RKO (cell line): ENCODE results near the gene KATNIP.

ENCODE experiments used
- DNase-seq: peaks from one replicate; pipeline ENCODE4 v3.0.0-alpha.2; 2016; ENCODE audit warnings: low spot score

Gene KATNIP

DNA sequence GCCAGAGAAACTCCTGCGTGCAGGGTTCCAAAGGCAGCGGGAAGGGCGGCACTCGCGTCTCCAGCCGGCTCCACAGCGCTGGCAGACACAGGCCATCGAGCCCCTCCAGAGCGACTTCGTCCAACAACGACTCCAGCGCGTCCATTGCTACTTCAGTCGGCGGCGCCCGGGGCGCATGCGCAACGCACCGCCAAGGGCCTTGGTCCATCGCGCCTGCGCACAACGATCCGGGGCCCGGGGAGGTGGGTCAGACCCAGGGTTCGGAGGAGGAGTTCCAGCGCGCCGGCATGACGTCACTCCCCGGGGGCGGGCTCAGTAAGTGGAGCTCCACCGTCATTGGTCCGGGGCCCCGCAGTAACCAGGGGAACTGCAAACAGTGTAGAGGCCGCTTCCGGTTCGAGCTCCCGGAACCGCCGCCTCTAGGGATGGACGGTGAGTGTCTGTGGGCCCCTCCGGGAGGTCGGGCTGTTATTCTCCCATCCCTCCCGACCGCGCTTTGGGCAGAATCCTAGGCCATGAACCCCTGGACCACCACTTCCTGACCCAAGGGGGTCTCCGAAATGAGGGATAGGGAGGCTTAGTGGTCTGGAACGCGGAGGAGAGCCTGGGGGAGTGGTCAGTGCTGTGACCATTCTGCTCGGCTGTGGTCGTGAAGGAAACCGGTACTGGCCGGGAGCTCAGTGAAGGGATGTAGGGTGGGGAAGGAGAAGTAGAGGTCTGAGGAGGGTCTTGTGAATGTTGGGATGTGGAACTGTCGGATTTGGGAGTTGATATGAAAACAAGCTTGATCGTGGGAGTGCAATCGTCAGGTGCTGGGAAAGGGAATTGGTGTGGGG, at the start of gene KATNIP, which contains the start of gene GTF3C1:
Gene KATNIP, plus strand, starts transcription at position 399 of the 836 bp plus-strand sequence. Its CDS starts 27 bp downstream, at position 426.
Gene GTF3C1, minus strand, starts transcription at position 168 of the 836 bp plus-strand sequence. Its CDS starts 23 bp downstream, at position 145.
- DNase-seq, result peak; percentile 99

DNA sequence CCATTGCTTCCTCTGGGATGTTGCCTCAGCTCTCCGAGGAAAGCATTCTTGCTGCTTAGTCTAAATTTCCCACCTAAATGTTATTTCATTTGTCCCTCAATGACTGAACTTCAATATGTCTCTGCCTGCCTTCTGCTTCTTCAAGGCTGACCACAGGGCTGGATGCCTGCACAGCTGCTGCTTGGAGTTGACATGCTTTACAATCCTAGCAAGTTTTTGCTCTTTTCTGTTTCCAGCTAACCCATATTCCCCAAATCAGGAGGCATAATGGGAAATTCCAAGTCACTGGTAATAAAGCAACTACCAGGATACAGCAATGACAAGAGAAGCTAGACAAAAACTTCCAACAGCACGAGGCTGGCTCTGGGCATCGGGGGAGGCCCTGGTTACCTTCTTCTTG, 49.1 kb upstream of the KATNIP start:
- DNase-seq, result no peak

DNA sequence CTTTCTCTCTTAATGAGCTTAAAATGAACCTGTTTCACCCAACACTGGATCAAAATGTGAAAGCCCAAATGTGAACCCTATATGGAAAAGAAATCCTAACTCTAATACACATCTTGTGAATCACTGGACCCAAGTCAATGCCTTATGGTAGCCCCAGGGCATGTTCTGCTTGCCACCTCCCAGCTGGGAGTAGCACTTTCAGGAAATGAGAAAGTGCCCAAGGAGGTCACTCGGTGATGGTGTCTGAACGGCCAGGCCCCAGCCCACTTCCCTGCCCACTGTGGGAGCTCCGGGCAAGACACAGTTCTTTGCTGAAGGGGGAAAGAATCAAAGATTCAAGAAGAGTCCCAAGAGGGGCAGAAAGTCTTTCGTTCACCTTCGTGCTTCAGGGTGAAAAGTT, 46.3 kb upstream of the KATNIP start:
- DNase-seq, result no peak

DNA sequence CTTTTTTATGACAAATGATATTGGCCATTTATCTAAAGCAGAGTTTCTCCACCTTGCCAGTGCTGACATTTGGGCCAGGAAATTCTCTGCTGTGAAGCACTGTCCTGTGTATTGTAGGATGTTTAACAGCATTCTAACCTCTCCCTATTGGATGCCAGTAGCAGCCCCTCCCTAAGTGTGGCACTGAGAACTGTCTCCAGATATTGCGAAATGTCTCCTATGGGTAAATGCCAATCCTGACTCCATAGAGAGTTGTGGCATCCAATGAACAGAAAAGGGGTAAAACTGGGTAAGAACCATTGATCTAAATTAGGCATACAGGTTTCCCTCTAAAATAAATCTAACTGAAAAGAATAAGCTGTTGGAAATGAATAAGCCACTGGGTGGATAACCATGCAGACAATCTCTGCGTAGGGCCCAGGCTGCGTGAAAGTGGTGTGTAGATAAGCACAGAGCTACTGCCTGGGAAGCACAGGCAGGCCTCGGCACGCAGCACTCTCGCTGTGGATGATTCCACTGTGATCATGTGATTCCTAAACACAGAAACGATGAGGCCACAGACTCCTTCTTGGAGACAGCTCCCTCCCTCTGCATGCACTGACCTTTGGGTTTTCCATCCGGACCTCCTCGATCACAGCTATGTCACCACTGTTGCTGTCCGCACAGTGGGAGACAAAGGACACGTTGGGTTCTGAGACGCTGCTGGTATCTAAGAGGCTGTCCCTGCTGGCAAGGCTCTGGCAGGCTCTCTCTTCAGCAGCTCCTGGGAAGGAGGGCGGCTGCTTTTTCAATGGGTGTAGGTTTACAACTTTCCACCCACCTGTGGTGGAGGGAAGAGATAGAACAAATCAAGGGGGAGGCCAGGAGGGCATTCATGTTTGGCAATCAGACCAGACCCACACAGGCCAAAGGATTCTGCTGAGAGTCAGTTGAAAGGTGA, 44.4 kb upstream of the KATNIP start:
- DNase-seq, result no peak

DNA sequence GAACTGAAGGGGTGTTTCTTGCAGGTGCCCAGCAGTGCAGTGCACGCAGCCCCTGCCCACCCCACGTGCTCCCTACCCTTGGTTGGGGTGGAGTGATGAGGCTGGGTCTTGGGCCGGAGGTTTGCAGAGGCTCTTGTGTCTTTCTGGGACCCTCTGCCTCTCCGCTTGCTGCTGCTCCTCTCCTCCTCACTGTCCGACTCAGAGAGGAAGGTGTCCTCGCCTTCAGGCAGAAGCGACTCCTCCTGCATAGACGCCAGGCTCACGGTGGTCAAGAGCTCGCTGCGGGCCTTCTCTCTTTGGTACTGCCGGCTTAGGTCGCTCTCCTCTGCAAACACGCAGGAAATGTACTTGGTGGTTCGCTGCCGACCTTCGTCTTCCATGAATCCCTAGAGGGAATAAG, 43.2 kb upstream of the KATNIP start:
- DNase-seq, result no peak

DNA sequence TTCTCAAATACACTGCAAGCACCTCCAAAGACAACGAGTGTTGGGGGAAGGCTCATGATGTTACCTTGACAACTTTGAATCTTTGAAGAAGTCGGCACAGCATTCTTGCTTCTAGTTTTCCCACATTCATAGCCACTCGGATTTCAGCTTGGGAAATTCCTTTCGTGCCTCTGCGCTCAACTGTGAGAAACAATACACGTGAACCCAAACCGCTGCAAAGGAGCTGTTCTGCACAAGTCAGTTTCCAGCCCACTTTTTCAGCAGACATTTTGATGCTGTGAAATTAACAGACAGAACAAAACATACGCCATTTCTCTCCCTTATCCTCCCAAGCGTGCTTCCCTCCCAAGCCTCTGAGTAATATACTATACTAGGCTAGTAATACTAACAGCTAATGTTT, 41.5 kb upstream of the KATNIP start:
- no peak for DNase-seq

DNA sequence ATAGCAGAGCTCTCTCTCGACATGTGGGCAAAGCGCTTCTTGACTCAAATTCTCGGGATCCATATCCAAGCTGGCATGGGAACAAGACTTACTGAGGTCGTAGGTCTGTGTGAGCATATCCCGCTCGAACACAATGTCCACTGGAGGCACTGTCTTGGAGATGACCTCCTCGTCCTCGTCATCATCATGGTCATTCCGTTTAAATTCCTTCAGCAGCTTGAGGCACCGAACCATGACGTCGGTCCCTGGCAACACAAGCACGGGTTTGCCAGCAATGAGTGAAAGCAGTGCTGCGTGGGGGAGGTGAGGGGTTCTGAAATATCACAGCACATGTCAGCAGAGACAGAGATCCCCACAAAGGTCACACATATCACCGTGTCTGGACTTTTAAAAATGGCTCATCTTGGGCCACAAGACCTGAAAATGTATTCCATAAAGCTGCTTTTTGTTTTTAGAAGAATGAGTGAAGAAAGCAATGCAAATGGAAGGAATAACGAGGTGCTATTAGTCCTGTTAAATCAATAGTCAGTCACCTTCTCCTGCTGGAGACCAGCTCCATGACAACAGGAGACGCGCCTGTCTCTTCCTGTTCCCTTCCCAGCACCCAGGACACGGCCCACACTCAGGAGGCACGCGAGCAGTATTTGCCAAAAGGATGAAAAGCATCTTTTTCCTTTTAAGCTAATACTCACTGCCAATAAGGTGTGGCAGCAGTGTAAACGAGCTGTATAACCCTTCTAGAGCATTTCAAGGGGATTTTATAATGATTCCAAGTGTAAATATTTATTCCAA, 38.1 kb upstream of the KATNIP start:
- no peak for DNase-seq

DNA sequence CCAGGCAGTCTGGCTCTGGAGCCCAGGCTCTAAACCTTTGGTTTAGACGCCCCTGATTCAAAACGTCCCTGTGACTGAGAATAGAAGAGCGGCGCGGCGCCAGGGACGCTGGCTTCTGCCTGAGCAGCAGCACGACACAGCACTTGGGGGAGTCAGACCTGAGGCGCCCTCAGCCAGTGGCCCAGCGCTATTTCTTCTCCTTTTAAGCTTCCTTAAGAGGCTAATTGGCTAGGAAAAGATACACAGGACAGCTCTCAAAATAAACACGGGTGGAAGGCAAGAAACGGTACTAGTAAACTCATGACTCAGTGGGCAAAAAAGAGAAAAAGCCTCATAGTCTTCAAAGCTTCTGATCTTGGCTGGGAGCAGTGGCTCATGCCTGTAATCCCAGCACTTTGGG, 35.1 kb upstream of the KATNIP start:
- no peak for DNase-seq

DNA sequence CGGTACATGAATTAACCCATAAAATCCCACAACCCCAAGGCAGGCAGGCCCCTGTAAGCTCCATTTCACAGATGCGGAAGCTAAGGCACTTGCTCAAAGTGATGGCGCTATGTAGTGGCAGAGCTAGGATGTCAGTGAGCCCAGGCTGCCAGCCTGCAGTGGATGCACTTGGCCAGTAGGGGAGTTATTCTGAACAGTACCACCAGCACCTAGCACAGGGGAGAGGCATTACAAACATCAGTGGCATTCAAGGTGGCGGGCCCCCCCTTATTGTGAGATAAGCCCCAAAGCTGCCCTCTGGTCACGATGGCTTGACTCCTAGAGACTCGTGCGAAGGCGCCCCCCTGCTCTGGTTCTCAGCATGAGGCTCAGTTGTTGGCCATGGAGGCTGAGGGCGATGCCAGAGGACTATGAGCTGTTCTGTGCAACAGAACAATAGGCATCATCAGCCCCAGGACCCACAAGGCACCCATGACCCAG, 34.0 kb upstream of the KATNIP start:
- DNase-seq, result peak; percentile 45

DNA sequence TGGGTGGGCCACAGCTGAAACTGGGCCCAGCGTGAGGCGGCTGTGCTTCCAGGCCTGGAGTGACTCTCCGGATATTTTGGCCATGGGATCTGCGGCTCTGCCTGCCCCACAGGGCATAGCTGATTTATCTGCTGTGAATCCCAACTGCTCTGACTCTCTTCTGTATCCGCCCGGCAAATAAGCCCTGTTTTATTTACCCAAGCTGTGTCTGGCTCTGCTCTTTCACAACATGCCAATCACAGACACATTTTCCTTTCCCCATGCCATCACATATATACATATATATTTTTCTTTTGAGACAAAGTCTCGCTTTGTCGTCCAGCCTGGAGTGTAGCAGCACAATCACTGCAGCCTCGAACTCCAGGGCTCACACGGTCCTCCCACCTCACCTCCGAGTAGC, 33.6 kb upstream of the KATNIP start:
- DNase-seq, result no peak

DNA sequence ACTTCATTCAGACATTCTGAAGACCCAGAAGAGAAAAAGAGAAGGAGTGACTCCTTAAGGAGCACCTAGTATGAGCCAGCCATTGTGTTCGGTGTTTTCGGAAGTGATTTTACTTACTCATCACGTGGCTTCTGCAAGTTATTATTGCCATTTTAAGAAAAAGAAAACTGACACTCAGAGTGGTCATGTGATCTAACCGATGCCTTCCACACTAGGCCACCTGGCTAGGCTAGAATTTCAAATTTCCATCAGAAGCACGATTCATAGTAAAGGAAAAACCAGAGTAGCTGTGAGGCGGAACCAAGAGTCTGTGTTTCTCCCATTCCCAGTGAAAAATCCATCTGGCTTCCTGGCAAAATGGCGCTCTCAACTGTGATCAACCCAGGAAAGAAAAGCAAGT, 32.3 kb upstream of the KATNIP start:
- DNase-seq, result no peak

DNA sequence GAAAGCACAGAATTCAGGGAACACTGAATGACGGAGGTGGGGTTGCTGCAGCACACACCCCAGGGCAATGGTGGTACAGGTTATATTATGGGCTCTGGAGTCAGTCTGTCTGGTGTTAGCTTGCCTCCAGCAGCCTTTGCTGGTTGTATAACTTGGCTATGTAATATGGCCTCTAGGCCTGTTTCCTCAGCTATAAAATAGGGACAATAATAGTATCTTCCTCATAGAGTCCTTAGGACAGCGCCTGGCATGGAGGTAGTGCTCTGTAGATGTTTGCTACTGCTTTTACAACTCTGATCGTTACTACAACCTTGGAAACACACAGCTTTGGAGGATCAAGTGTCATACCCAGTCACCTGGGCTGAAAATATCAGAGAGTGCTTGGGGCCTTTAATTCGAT, 31.7 kb upstream of the KATNIP start:
- DNase-seq, result no peak

DNA sequence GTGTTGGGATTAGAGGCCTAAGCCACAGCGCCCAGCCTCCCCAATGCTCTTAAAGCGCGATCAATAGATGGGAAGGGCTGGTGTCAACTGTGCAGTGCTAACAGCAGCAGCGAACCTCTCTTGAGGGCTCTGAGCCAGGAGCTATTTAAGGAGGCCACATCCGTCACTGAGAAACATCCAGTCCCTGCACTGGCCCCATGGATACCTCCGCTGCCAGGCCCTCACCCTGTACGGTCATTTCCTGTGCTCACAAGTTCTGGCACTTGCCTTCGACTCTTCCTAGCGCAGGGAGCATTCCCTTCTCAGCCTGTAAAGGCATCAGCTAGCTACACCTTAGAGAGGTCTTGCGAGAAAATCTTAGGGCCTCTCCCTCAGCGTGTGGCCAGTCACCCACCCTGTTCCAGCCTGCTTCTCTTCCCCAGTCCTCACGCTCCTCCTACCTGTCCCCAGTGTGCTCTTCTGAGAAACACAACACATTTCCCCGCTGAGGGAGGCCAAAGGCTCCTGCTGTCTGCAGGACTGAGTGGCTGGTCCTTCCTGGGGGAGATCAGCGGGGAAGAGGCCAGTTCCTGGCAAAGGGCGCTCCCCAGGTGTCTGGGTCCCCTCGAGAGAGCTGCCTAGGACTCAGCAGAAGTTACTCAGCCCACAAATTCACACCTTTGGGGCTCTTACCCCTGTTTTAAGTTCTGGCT, 28.8 kb upstream of the KATNIP start:
- DNase-seq, result no peak

DNA sequence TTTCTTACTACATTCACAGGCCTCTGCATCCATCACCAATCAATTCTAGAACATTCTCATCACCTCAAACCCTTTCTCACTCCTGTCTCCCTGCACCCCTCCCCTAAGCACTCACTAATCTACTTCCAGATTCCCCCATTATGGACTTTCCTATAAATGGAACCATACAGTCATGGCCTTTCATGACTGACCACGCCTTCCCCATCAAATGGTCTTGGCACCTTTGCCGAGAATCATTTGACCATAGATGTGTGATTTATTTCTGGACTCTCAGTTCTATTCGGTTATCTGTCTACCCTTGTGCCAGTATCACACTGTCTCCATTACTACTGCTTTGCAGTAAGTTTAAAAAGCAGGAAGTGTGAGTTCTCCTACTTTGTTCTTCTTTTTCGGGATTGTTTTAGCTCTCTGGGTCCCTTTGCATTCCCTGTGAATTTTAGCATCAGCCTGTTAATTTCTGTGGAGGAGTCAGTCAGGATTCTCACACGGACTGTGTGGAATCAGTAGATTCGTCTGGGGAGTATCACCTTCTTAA, 27.7 kb upstream of the KATNIP start:
- no peak for DNase-seq

DNA sequence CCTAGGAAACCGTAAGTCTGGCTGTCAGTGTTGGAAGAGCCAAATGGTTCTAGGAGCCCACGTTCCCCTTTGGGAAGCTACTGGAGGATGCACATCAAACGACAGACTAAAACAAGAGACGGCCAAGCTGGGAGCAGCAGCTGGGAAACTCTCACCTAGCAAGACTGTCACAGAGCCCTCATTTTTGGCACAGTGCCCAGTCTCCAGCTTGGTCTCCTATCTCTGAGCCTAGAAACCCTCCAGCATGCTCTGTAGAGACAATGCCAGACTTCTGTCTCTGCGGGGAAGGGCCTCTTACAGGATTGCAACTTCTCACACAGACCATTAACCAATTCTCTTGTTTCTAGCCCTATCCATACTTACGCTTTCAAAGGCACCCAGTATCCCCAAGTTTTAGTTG, 23.8 kb upstream of the KATNIP start:
- DNase-seq, result no peak

DNA sequence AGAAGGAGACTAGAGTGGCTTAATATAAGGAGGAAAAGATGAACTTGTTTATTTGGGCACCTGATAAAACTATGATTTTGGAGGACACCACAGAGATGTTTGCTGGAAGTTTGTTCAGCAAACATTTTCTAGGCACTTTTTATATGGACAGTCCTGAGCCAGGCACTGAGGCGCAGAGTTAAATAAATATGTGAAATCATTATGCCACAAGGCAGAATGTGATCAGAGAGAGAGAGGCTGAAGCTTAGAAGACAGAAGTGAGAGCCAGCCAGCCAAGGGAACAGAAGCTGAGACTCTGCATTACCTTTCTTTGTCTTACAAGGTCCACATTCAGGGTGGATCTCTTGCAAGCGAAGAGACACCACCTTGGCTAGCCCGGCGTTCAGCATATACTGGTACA, 21.6 kb upstream of the KATNIP start:
- DNase-seq, result no peak

DNA sequence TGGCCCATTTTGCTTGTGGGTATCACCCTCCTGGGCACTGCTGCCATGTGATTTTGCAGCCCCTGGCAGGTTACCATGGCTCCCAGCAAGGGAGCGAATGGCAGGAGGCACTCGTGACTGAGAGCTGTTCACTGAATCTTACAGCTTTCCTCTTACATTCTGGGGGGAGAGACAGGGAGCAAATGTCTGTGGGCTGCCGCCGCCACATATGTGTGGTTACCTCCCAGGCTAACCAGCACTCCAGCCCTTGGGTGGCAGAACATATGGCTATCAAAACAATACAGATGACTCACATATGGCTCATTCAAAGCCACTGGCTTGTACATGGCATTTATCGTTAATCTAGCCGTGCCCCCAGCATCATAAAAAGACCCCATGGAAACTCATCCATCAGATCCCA, 20.0 kb upstream of the KATNIP start:
- DNase-seq, result no peak

DNA sequence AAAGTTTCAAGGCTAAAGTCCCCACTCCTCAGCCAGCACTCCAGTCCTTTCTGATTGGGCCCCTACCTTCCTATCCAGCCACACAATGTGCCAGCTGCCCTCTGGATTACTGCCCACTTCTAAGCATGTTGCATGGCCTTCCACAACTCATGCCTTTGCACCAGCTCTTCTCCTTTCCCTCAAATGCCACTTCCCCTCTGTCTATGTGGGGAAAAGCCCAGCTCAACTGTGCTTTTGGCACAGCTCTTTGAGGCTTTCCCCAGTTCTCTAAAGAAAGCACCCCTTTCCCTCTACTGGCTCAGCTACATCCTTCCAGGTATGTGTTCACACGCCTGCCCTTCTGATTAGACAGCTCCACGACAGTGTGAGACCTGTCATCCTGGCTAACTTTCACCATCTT, 18.8 kb upstream of the KATNIP start:
- no peak for DNase-seq

DNA sequence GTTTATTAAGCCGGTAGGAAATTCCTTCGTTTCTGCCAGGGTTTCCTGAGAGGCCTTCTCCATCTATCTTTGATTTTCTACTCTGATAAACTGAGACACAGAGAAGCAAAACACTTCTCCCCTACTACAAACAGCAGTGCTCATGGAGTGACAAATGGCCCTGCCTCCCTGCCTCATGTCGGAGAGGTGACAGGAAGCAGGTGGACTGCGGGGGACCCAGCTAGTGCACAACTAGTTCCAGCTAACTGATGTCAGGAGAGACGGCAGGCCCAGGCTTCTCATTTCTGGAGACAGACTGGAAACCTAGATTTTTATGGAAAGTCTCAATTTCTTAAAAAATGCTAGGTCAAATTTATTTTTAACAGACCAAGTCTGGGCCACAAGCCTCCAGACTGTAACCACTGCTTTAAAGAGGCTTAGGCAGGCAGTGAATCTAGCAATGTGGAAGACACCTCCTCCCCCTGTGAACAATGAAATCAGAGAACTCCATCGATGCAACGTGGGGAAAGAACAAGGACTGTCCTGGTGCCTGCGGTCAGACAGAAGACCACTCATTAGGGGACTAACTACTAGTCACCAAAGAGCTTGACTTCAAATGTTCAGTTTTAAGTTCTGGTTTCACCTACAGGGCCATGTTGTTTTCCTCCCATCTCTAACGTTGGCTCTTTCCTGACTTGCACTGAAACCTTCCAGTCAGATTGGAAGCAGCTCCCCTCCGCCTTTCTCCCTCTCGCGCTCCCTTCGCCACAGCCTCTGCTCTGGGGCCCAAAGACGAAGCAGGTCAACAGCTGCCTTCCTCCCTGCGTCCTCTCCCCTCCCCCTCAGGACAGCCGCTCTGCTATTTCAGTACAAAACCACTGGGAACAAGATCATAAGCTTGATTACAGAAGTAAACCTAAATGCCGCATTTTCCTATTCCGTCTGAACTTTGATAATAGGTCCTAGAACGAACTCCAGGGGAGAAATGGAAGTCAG, 17.8 kb upstream of the KATNIP start:
- DNase-seq, result no peak

DNA sequence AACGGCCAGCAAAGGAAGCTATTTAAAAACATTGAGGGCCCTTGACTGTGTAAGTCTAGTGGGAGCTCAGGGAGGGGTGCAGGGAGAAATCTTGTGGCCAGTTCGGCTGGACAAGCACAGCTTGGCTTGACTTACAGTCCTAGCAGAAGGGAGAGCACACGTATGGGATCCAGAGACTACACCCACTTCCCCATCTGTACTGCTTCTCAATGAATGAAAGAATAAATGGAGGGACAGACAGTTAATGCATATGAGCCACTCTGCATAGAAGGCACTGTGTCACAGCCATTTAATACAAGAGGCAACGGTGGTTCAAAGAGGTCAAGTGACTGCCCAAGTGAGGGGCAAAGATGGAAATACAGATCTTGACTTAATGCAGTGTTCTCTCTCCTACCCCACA, 15.7 kb upstream of the KATNIP start:
- no peak for DNase-seq
